B cell (primary cell): ENCODE results near the gene RAB11FIP5. TPM values are rescaled to one million over a fixed set of nuclear protein-coding genes. Genes with fewer than 3 reads are reported as not detected.

Source experiments
- ATAC-seq: fragments of 200-7000 bp; cut with Tn5 transposase; one replicate; pipeline ENCODE4 v1.10.0; 2021; ENCODE audit warnings: low read depth, mild to moderate bottlenecking, moderate number of reproducible peaks, moderate library complexity
- CTCF ChIA-PET: fragments of 350-600 bp; sonication (Branson Sonifier 250); formaldehyde crosslinking; loops from one replicate; lab custom pipeline; 2021; ENCODE audit warnings: antibody characterized with exemption, inconsistent platforms; lab: Charles Lee
- POLR2A ChIA-PET: fragments of 350-600 bp; sonication (Branson Sonifier 250); formaldehyde crosslinking; loops from one replicate; lab custom pipeline; 2021; ENCODE audit warnings: antibody characterized with exemption; lab: Charles Lee
- DNase-seq: peaks from one replicate; pipeline ENCODE4 v3.0.0; 2013
- H2AFZ ChIP-seq: 2 replicates; pipeline ENCODE4 v1.6.1; 2012; ENCODE audit warnings: mild to moderate bottlenecking, low read depth, low read length; ENCODE audit not compliant: insufficient read depth, poor library complexity, severe bottlenecking
- H3K27ac ChIP-seq, 2 donors: 1 replicate in 1 of 2; 2 replicates in 1 of 2; pipeline ENCODE4 v1.5.1; 2012 to 2013; ENCODE audit warnings: low read length in 2 of 2, mild to moderate bottlenecking in 2 of 2, moderate library complexity in 1 of 2
- H3K27me3 ChIP-seq, 4 experiments: fragments of 200-600 bp in 1 of 4; sonication (generic) in 1 of 4; replicated peaks in 1 of 4; 1 replicate in 2 of 4; 2 replicates in 2 of 4; pipeline versions ENCODE4 v1.6.1 to v1.7.0; 2013 to 2016; ENCODE audit warnings: low read length in 3 of 4, mild to moderate bottlenecking in 2 of 4, mixed read lengths in 1 of 4, moderate library complexity in 1 of 4; ENCODE audit not compliant: insufficient read depth in 4 of 4, control insufficient read depth in 3 of 4; ENCODE audit errors: control extremely low read depth in 1 of 4
- H3K36me3 ChIP-seq, 2 experiments: replicated peaks in 1 of 2; 1 replicate in 1 of 2; 2 replicates in 1 of 2; pipeline versions ENCODE4 v1.6.1 to v1.7.1; 2013; ENCODE audit warnings: low read length in 1 of 2; ENCODE audit not compliant: insufficient read depth in 2 of 2, control insufficient read depth in 1 of 2; ENCODE audit errors: control extremely low read depth in 1 of 2, extremely low read depth in 1 of 2
- H3K4me1 ChIP-seq, 2 donors: fragments of 200-600 bp in 1 of 2; sonication (generic) in 1 of 2; 1 replicate in 1 of 2; 2 replicates in 1 of 2; pipeline versions ENCODE4 v1.5.1 to v1.6.1; 2013 to 2017; ENCODE audit warnings: low read length in 2 of 2; ENCODE audit not compliant: control insufficient read depth in 2 of 2, insufficient read depth in 2 of 2
- H3K4me2 ChIP-seq: replicated peaks from 2 replicates; pipeline ENCODE3; 2012; ENCODE audit warnings: mild to moderate bottlenecking, low read depth, low read length; ENCODE audit not compliant: poor library complexity, severe bottlenecking
- H3K4me3 ChIP-seq, 5 experiments: fragments of 200-600 bp in 1 of 5; sonication (generic) in 1 of 5; 1 replicate in 3 of 5; 2 replicates in 2 of 5; pipeline versions ENCODE4 v1.5.1 to v1.7.0; 2011 to 2016; ENCODE audit warnings: low read length in 4 of 5, mild to moderate bottlenecking in 4 of 5, low read depth in 2 of 5, control low read depth in 1 of 5, moderate library complexity in 1 of 5; ENCODE audit not compliant: insufficient read depth in 1 of 5; ENCODE audit errors: control extremely low read depth in 1 of 5, extremely low read depth in 1 of 5
- H3K79me2 ChIP-seq: fragments of 200-600 bp; sonication (generic); one replicate; pipeline ENCODE4 v1.6.0; 2016; ENCODE audit warnings: low read length; ENCODE audit not compliant: control insufficient read depth, insufficient read depth
- H3K9ac ChIP-seq: fragments of 200-600 bp; sonication (generic); 2 replicates; pipeline ENCODE4 v1.6.1; 2017; ENCODE audit warnings: mild to moderate bottlenecking, low read length, moderate library complexity
- H3K9me3 ChIP-seq, 3 donors: one replicate each; pipeline versions ENCODE4 v1.6.1 to v1.7.1; 2013; ENCODE audit warnings: low read length in 2 of 3; ENCODE audit not compliant: control insufficient read depth in 2 of 3, insufficient read depth in 1 of 3; ENCODE audit errors: control extremely low read depth in 1 of 3
- H4K20me1 ChIP-seq: 2 replicates; pipeline ENCODE4 v1.6.0; 2012; ENCODE audit warnings: mild to moderate bottlenecking, low read length; ENCODE audit not compliant: insufficient read depth, control insufficient read depth, poor library complexity, severe bottlenecking
- H3K27ac Mint-ChIP-seq: one replicate; pipeline ENCODE4 v1.8.0; 2021; ENCODE audit warnings: mixed read lengths
- H3K27me3 Mint-ChIP-seq: one replicate; pipeline ENCODE4 v1.8.0; 2021; ENCODE audit warnings: mixed read lengths
- H3K4me1 Mint-ChIP-seq: one replicate; pipeline ENCODE4 v1.8.0; 2021; ENCODE audit warnings: mixed read lengths
- H3K4me3 Mint-ChIP-seq: one replicate; pipeline ENCODE4 v1.8.0; 2021; ENCODE audit warnings: mixed read lengths
- H3K9me3 Mint-ChIP-seq: one replicate; pipeline ENCODE4 v1.8.0; 2022; ENCODE audit warnings: mixed read lengths; ENCODE audit not compliant: insufficient read depth
- CTCF ChIP-seq: fragments of 200-600 bp; IDR thresholded peaks from one replicate; pipeline ENCODE4 v1.8.0; 2022; ENCODE audit warnings: antibody characterized with exemption, mild to moderate bottlenecking
- EZH2 ChIP-seq: IDR thresholded peaks from 2 replicates; pipeline ENCODE4 v1.6.1; 2012; ENCODE audit warnings: borderline replicate concordance, low read depth, mild to moderate bottlenecking, moderate library complexity, low read length; ENCODE audit not compliant: insufficient read depth, poor library complexity, severe bottlenecking
- WGBS: methylation state at CpG from one replicate; pipeline ENCODE4 v1.1.5; 2013; ENCODE audit warnings: missing lambda C conversion rate; ENCODE audit not compliant: insufficient coverage; 5-methylcytosine and 5-hydroxymethylcytosine counted together
- intact Hi-C: fragments of 100-400 bp; cut with micrococcal nuclease; formaldehyde crosslinking; loops from one replicate; pipeline ENCODE4 v1.10.0; 2022
- polyA plus RNA-seq: library from polyadenylated mRNA; depleted of rRNA; stranded (reverse); fragments of >200 nt; gene quantifications from 2 replicates; pipeline ENCODE4 v1.2.3, GENCODE V29; 2012
- total RNA-seq, 2 donors: library from RNA; stranded (reverse); fragments of 120-200 nt in 1 of 2; gene quantifications; 1 replicate in 1 of 2; 2 replicates in 1 of 2; pipeline versions ENCODE4 v1.2.3 to v1.2.4, GENCODE V29; 2013 to 2022

The RAB11FIP5 gene
- total and polyA plus RNA-seq, 2 donors (not counting 1 experiment from before 2014, with no cell fraction given), result 1.7 to 4.6 TPM

- ChIA-PET CTCF (no interaction called here), POLR2A (no interaction called here)
- Mint-ChIP-seq H3K4me3 (no peak overlapping the region), H3K4me1 (no peaks in the 10 kb centered on the region), H3K27ac (no peak overlapping the region), H3K9me3 (no peaks in the 10 kb centered on the region), H3K27me3 (no peaks in the 10 kb centered on the region)
- no peak overlapping the region for H2AFZ ChIP-seq
- H3K4me3 ChIP-seq, result no peak overlapping the region
- H3K27ac ChIP-seq, result no peak overlapping the region
- no peak overlapping the region for H3K9ac ChIP-seq
- 97% methylated on average over 3 of the region's 3 CpGs for WGBS
- no peak overlapping the region for H3K4me2 ChIP-seq
- peaks cover 0 to 2% (median 0%) of the 10 kb centered on the region in 3 donors for H3K9me3 ChIP-seq
- no peak for ATAC-seq
- H3K36me3 ChIP-seq, result no peaks in the 10 kb centered on the region
- no peaks in the 10 kb centered on the region for H3K4me1 ChIP-seq
- no peak for TF ChIP-seq CTCF
- no peak for TF ChIP-seq EZH2
- intact Hi-C loops, result no loop called here
- no peaks in the 10 kb centered on the region for H3K79me2 ChIP-seq
- no peaks in the 10 kb centered on the region for H3K27me3 ChIP-seq
- DNase-seq, result no peak
- no peaks in the 10 kb centered on the region for H4K20me1 ChIP-seq
These were observed 7.8 kb downstream of the RAB11FIP5 start for GRCh38 chr2:73104933-73105332.

- Histone ChIP-seq H3K9me3 (peaks cover 0 to 2% (median 0%) of the 10 kb centered on the region in 3 donors), H3K9ac (no peak overlapping the region), H3K4me3 (no peak overlapping the region), H3K79me2 (no peaks in the 10 kb centered on the region), H2AFZ (no peak overlapping the region), H3K27me3 (no peaks in the 10 kb centered on the region), H3K27ac (no peak overlapping the region), H3K4me2 (no peak overlapping the region), H3K36me3 (no peaks in the 10 kb centered on the region), H4K20me1 (no peaks in the 10 kb centered on the region), H3K4me1 (no peaks in the 10 kb centered on the region)
- 68% methylated on average over 2 of the region's 2 CpGs for WGBS
- H3K4me1 Mint-ChIP-seq, result no peaks in the 10 kb centered on the region
- ChIA-PET POLR2A (no interaction called here), CTCF (no interaction called here)
- TF ChIP-seq EZH2 (no peak), CTCF (no peak)
- no peak overlapping the region for H3K4me3 Mint-ChIP-seq
- intact Hi-C loops, result no loop called here
- H3K27me3 Mint-ChIP-seq, result no peaks in the 10 kb centered on the region
- ATAC-seq (no peak), DNase-seq (no peak)
- H3K27ac Mint-ChIP-seq, result no peak overlapping the region
- H3K9me3 Mint-ChIP-seq, result no peaks in the 10 kb centered on the region
These were observed 9.7 kb downstream of the RAB11FIP5 start for GRCh38 chr2:73103018-73103542.
